Measurements from ENCODE around the gene C12orf57. TPM values are rescaled to one million over a fixed set of nuclear protein-coding genes. Genes with fewer than 3 reads are reported as not detected.

Gene C12orf57
- total and polyA plus RNA-seq, 2 of the 13 experiments (the other 11 are each of a cell fraction or from before 2014, with no cell fraction given), result 84.0 to 287 TPM

- TF ChIP-seq EEA1 (CRISPR knock-in tag; IDR thresholded peaks at IDR 0.05; ENCODE audit: borderline replicate concordance) (no peak), ZNF503 (CRISPR knock-in tag; IDR thresholded peaks at IDR 0.05) (no peak; the same call in 1 of the 2 replicates), RFXANK (CRISPR knock-in tag; IDR thresholded peaks at IDR 0.05) (no peak), SRF (IDR thresholded peaks at IDR 0.05; ENCODE audit: low read depth, low read length) (peak; percentile 19; the same call in 1 of the 2 replicates), ZNF292 (CRISPR knock-in tag; IDR thresholded peaks at IDR 0.05; ENCODE audit: borderline replicate concordance, low read depth) (peak; percentile 24; the same call in 1 of the 2 replicates), ZNF501 (CRISPR knock-in tag; IDR thresholded peaks at IDR 0.05) (peak; percentile 83), BHLHE40 (IDR thresholded peaks at IDR 0.05; ENCODE audit: low read length) (no peak), RAD21 (CRISPR knock-in tag; IDR thresholded peaks at IDR 0.05) (no peak), ZNF563 (CRISPR knock-in tag; IDR thresholded peaks at IDR 0.05) (peak; percentile 58; the same call in 1 of the 2 replicates), NCOA5 (CRISPR knock-in tag; IDR thresholded peaks at IDR 0.05) (no peak), FLYWCH1 (CRISPR knock-in tag; IDR thresholded peaks at IDR 0.05) (no peak), ZNF766 (CRISPR knock-in tag; IDR thresholded peaks at IDR 0.05; ENCODE audit: borderline replicate concordance) (no peak), NFRKB (IDR thresholded peaks at IDR 0.05) (no peak), ZNF816 (CRISPR knock-in tag; IDR thresholded peaks at IDR 0.05; ENCODE audit: borderline replicate concordance) (no peak), SATB2 (CRISPR knock-in tag; IDR thresholded peaks at IDR 0.05) (no peak), ZFP62 (CRISPR knock-in tag; IDR thresholded peaks at IDR 0.05) (no peak), NR2F1 (CRISPR knock-in tag; IDR thresholded peaks at IDR 0.05) (no peak; a peak in 1 of 4 replicates), ARNT (IDR thresholded peaks at IDR 0.05) (no peak), ZNF253 (CRISPR knock-in tag; IDR thresholded peaks at IDR 0.05; ENCODE audit: borderline replicate concordance) (no peak), MTF2 (CRISPR knock-in tag; IDR thresholded peaks at IDR 0.05; ENCODE audit: borderline replicate concordance) (no peak)
- TF ChIP-seq, protein P1, sequence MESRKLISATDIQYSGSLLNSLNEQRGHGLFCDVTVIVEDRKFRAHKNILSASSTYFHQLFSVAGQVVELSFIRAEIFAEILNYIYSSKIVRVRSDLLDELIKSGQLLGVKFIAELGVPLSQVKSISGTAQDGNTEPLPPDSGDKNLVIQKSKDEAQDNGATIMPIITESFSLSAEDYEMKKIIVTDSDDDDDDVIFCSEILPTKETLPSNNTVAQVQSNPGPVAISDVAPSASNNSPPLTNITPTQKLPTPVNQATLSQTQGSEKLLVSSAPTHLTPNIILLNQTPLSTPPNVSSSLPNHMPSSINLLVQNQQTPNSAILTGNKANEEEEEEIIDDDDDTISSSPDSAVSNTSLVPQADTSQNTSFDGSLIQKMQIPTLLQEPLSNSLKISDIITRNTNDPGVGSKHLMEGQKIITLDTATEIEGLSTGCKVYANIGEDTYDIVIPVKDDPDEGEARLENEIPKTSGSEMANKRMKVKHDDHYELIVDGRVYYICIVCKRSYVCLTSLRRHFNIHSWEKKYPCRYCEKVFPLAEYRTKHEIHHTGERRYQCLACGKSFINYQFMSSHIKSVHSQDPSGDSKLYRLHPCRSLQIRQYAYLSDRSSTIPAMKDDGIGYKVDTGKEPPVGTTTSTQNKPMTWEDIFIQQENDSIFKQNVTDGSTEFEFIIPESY (CRISPR knock-in tag; IDR thresholded peaks at IDR 0.05), result no peak
- TF ChIP-seq, protein P2, sequence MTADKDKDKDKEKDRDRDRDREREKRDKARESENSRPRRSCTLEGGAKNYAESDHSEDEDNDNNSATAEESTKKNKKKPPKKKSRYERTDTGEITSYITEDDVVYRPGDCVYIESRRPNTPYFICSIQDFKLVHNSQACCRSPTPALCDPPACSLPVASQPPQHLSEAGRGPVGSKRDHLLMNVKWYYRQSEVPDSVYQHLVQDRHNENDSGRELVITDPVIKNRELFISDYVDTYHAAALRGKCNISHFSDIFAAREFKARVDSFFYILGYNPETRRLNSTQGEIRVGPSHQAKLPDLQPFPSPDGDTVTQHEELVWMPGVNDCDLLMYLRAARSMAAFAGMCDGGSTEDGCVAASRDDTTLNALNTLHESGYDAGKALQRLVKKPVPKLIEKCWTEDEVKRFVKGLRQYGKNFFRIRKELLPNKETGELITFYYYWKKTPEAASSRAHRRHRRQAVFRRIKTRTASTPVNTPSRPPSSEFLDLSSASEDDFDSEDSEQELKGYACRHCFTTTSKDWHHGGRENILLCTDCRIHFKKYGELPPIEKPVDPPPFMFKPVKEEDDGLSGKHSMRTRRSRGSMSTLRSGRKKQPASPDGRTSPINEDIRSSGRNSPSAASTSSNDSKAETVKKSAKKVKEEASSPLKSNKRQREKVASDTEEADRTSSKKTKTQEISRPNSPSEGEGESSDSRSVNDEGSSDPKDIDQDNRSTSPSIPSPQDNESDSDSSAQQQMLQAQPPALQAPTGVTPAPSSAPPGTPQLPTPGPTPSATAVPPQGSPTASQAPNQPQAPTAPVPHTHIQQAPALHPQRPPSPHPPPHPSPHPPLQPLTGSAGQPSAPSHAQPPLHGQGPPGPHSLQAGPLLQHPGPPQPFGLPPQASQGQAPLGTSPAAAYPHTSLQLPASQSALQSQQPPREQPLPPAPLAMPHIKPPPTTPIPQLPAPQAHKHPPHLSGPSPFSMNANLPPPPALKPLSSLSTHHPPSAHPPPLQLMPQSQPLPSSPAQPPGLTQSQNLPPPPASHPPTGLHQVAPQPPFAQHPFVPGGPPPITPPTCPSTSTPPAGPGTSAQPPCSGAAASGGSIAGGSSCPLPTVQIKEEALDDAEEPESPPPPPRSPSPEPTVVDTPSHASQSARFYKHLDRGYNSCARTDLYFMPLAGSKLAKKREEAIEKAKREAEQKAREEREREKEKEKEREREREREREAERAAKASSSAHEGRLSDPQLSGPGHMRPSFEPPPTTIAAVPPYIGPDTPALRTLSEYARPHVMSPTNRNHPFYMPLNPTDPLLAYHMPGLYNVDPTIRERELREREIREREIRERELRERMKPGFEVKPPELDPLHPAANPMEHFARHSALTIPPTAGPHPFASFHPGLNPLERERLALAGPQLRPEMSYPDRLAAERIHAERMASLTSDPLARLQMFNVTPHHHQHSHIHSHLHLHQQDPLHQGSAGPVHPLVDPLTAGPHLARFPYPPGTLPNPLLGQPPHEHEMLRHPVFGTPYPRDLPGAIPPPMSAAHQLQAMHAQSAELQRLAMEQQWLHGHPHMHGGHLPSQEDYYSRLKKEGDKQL (CRISPR knock-in tag; IDR thresholded peaks at IDR 0.05; ENCODE audit: low read depth), result no peak
Observed at GRCh38 chr12:6981152-6982052, 37.6 kb downstream of the C12orf57 start (continued).
